DOHH2 (cell line): ENCODE measurements around the gene IRF2.

Source experiments
- EZH2phosphoT487 ChIP-seq: fragments of 200-600 bp; sonication (generic); IDR thresholded peaks from 2 replicates; pipeline ENCODE4 v1.6.1; 2017; ENCODE audit warnings: borderline replicate concordance, mild to moderate bottlenecking, antibody characterized with exemption, low read length, moderate library complexity, mixed read lengths
- TF ChIP-seq, protein P1 (sequence below): fragments of 200-600 bp; sonication (generic); IDR thresholded peaks from one replicate; pipeline ENCODE4 v1.5.1; 2014; ENCODE audit warnings: antibody characterized with exemption, mild to moderate bottlenecking, low read depth, low read length; ENCODE audit not compliant: poor library complexity, severe bottlenecking

- TF ChIP-seq, protein P1, sequence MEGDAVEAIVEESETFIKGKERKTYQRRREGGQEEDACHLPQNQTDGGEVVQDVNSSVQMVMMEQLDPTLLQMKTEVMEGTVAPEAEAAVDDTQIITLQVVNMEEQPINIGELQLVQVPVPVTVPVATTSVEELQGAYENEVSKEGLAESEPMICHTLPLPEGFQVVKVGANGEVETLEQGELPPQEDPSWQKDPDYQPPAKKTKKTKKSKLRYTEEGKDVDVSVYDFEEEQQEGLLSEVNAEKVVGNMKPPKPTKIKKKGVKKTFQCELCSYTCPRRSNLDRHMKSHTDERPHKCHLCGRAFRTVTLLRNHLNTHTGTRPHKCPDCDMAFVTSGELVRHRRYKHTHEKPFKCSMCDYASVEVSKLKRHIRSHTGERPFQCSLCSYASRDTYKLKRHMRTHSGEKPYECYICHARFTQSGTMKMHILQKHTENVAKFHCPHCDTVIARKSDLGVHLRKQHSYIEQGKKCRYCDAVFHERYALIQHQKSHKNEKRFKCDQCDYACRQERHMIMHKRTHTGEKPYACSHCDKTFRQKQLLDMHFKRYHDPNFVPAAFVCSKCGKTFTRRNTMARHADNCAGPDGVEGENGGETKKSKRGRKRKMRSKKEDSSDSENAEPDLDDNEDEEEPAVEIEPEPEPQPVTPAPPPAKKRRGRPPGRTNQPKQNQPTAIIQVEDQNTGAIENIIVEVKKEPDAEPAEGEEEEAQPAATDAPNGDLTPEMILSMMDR: no peak
- TF ChIP-seq EZH2phosphoT487: no peak
Measured at GRCh38 chr4:184506527-184507121, 32.3 kb upstream of the IRF2 start.
